GM21737 (cell line): ENCODE results near the gene TRIM47.
"Not testable (repeated sequence)": the region's sequence is repeated elsewhere in the genome, so short reads cannot be mapped to it uniquely, and the experiment has no call there.

Experiments
- ATAC-seq: cut with Tn5 transposase; IDR thresholded peaks from one replicate; pipeline ENCODE4 v1.9.1; 2021; ENCODE audit warnings: mild to moderate bottlenecking, moderate library complexity; ENCODE audit not compliant: unreplicated experiment

Gene TRIM47

GRCh38 chr17:75892556-75893224 lies 14.3 kb upstream of the TRIM47 start:
- no peak for ATAC-seq

GRCh38 chr17:75891605-75892555 lies 13.5 kb upstream of the TRIM47 start:
- ATAC-seq = no peak

- no peak for ATAC-seq
These were observed 12.7 kb upstream of the TRIM47 start for GRCh38 chr17:75891022-75891604.

GRCh38 chr17:75889454-75889853 lies 11.1 kb upstream of the TRIM47 start:
- ATAC-seq = no peak

GRCh38 chr17:75888484-75888883 lies 10.1 kb upstream of the TRIM47 start:
- no peak for ATAC-seq

GRCh38 chr17:75885860-75886259 lies 7.5 kb upstream of the TRIM47 start:
- not testable (repeated sequence) for ATAC-seq

- ATAC-seq = no peak
These were observed 7.0 kb upstream of the TRIM47 start for GRCh38 chr17:75885431-75885830.

GRCh38 chr17:75881678-75882454 lies 3.5 kb upstream of the TRIM47 start:
- ATAC-seq = no peak

GRCh38 chr17:75880266-75880665 lies 1.9 kb upstream of the TRIM47 start:
- no peak for ATAC-seq

GRCh38 chr17:75877752-75878173 lies 618 bp downstream of the TRIM47 start:
- no peak for ATAC-seq

- no peak for ATAC-seq
These were observed 1.2 kb downstream of the TRIM47 start for GRCh38 chr17:75876938-75877751.

GRCh38 chr17:75876190-75876937 lies 2.0 kb downstream of the TRIM47 start:
- ATAC-seq = no peak

- ATAC-seq = no peak
These were observed 2.5 kb downstream of the TRIM47 start for GRCh38 chr17:75875940-75876189.

GRCh38 chr17:75875182-75875939 lies 3.0 kb downstream of the TRIM47 start:
- no peak for ATAC-seq

- ATAC-seq = no peak
These were observed 3.8 kb downstream of the TRIM47 start for GRCh38 chr17:75874323-75875181.

GRCh38 chr17:75873587-75874322 lies 4.6 kb downstream of the TRIM47 start:
- ATAC-seq = no peak
